ENCODE measurements around the gene BCL3. TPM values are rescaled to one million over a fixed set of nuclear protein-coding genes. Genes with fewer than 3 reads are reported as not detected.
A peak's percentile ranks its signal among the peaks of the same experiment; 100 is the strongest.

Gene BCL3
- total RNA-seq, 1 experiment from 2014 or later = 37.9 TPM

GRCh38 chr19:44803442-44804428, 55.2 kb downstream of the BCL3 start:
- CTCF ChIA-PET = no interaction called here
- no peaks in the 10 kb centered on the region for H3K27me3 ChIP-seq (ENCODE audit: insufficient read depth, low read length)
- peaks cover 28 to 37% of the 10 kb centered on the region in 2 experiments for H3K4me1 ChIP-seq (ENCODE audit: control insufficient read depth in 1 of 2, insufficient read depth in 2 of 2, low read length in 2 of 2)
- peaks cover 0 to 3% of the 10 kb centered on the region in 2 experiments; a peak in 1 of 4 replicates for H3K9me3 ChIP-seq (ENCODE audit: control insufficient read depth in 1 of 2, insufficient read depth in 1 of 2, low read depth in 1 of 2, low read length in 2 of 2)
- POLR2A ChIA-PET = no interaction called here
- H3K27ac ChIP-seq (ENCODE audit: low read depth, low read length) = no peak overlapping the region
- H3K9me2 ChIP-seq (ENCODE audit: insufficient read depth) = no peaks in the 10 kb centered on the region
- H3K4me3 ChIP-seq (replicated peaks in 1 of 2; ENCODE audit: low read depth in 1 of 2, low read length in 2 of 2) = no peak overlapping the region
- no peaks in the 10 kb centered on the region for H3K79me2 ChIP-seq (ENCODE audit: insufficient read depth, low read length)
- intact Hi-C loops (cut with micrococcal nuclease) = loop anchor here (5.0 kb wide), 1 partner anchor 534 kb away; no protein-coding TSS in a partner anchor
- BruUV-seq (replicated peaks) = TSS peak; percentile 33
- DNase-seq (ENCODE audit: low read depth, low spot score) (no peak), ATAC-seq (no peak)
- H3K4me2 ChIP-seq (ENCODE audit: low read length) = no peak overlapping the region
- peaks cover 8 to 20% of the 10 kb centered on the region in 2 experiments; a peak in 2 of 4 replicates for H3K36me3 ChIP-seq (ENCODE audit: control insufficient read depth in 1 of 2, insufficient read depth in 2 of 2, low read length in 2 of 2)
- no peak overlapping the region for H2AFZ ChIP-seq (ENCODE audit: low read depth, low read length, poor library complexity, severe bottlenecking)
- H4K20me1 ChIP-seq (ENCODE audit: insufficient read depth) = no peaks in the 10 kb centered on the region
- RAD21 ChIA-PET (ENCODE audit: low non-redundant PET in 1 of 2, low total read pairs in 2 of 2, uncharacterized antibody in 2 of 2, unreplicated experiment in 2 of 2) = no interaction called here
- H3K9ac ChIP-seq (ENCODE audit: low read length) = no peak overlapping the region
- TF ChIP-seq REST (IDR thresholded peaks at IDR 0.05; ENCODE audit: low read depth) = no peak
- TF ChIP-seq SRF (IDR thresholded peaks at IDR 0.05; ENCODE audit: low read depth) = no peak
- no peak for TF ChIP-seq SP1 (IDR thresholded peaks at IDR 0.05; ENCODE audit: low read depth)
- no peak for TF ChIP-seq POLR2A (IDR thresholded peaks at IDR 0.05; ENCODE audit: borderline replicate concordance, extremely low read depth, insufficient read depth, insufficient read length)
- TF ChIP-seq CEBPB (IDR thresholded peaks at IDR 0.05; ENCODE audit: low read depth) = no peak
- no peak for TF ChIP-seq SIN3A (IDR thresholded peaks at IDR 0.05; ENCODE audit: low read depth)
- no peak for TF ChIP-seq EZH2phosphoT487 (IDR thresholded peaks at IDR 0.05; ENCODE audit: borderline replicate concordance)
- TF ChIP-seq JUND (IDR thresholded peaks at IDR 0.05) = no peak
- no peak for TF ChIP-seq ZBTB33 (IDR thresholded peaks at IDR 0.05; ENCODE audit: extremely low read depth, insufficient replicate concordance, low read length)
- TF ChIP-seq ZNF274 (IDR thresholded peaks at IDR 0.05; ENCODE audit: low read depth, low read length) = no peak
- no peak for TF ChIP-seq YY1 (IDR thresholded peaks at IDR 0.05; ENCODE audit: extremely low read depth, insufficient replicate concordance, low read depth, low read length)
- no peak for TF ChIP-seq RAD21 (IDR thresholded peaks at IDR 0.05; ENCODE audit: low read depth)
- TF ChIP-seq ATF3 (IDR thresholded peaks at IDR 0.05) = no peak
- no peak for TF ChIP-seq ELF1 (IDR thresholded peaks at IDR 0.05; ENCODE audit: borderline replicate concordance, low read depth)
- no peak for TF ChIP-seq MAX (IDR thresholded peaks at IDR 0.05)
- no peak for TF ChIP-seq FOSL1 (IDR thresholded peaks at IDR 0.05; ENCODE audit: low read depth)
- no peak for TF ChIP-seq TCF7L2 (IDR thresholded peaks at IDR 0.05; ENCODE audit: borderline replicate concordance, extremely low read depth, insufficient read depth, insufficient read length)
- no peak for TF ChIP-seq EZH2 (IDR thresholded peaks at IDR 0.05)
